Loucy (cell line): ENCODE results near the gene HCRT.

ENCODE experiments used
- EZH2phosphoT487 ChIP-seq: fragments of 200-600 bp; IDR thresholded peaks from 2 replicates; pipeline ENCODE4 v1.6.1; 2018; ENCODE audit warnings: antibody characterized with exemption, mild to moderate bottlenecking, moderate library complexity, borderline replicate concordance
- TF ChIP-seq, protein P1 (sequence below): fragments of 200-600 bp; sonication (generic); conservative IDR thresholded peaks from 2 replicates; pipeline ENCODE4 v1.5.1; 2014; ENCODE audit warnings: mild to moderate bottlenecking, antibody characterized with exemption, low read length

DNA sequence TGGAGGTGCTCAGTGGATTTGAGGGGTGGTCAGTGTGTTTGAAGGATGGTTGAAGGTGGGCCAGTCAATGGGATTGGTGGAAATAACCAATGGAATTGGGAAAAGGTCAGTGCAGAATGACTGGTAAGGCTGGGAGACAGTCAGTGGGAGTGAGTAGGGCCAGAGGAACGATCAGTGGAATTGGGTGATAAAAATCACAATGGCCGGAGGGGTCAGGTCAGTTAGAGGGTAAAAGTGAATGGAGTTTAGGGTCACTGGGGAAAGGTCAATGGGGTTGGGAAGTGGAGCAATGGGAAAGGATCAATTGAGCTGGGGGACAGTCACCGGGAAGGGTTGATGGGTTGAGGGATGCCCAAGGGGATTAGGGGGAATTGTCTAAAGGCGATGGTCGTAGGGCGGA, 19.5 kb downstream of the HCRT start:
- TF ChIP-seq, protein P1, sequence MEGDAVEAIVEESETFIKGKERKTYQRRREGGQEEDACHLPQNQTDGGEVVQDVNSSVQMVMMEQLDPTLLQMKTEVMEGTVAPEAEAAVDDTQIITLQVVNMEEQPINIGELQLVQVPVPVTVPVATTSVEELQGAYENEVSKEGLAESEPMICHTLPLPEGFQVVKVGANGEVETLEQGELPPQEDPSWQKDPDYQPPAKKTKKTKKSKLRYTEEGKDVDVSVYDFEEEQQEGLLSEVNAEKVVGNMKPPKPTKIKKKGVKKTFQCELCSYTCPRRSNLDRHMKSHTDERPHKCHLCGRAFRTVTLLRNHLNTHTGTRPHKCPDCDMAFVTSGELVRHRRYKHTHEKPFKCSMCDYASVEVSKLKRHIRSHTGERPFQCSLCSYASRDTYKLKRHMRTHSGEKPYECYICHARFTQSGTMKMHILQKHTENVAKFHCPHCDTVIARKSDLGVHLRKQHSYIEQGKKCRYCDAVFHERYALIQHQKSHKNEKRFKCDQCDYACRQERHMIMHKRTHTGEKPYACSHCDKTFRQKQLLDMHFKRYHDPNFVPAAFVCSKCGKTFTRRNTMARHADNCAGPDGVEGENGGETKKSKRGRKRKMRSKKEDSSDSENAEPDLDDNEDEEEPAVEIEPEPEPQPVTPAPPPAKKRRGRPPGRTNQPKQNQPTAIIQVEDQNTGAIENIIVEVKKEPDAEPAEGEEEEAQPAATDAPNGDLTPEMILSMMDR: no peak
- no peak for TF ChIP-seq EZH2phosphoT487
